NCI-H446 treated with DMSO at 0.1 percent for 48 hours (cell line): ENCODE measurements around the gene IFT88.
"Not testable (repeated sequence)": the region's sequence is repeated elsewhere in the genome, so short reads cannot be mapped to it uniquely, and the experiment has no call there.

Experiments used
- DNase-seq: peaks from one replicate; lab custom pipeline; 2025; lab: John Stamatoyannopoulos, UW

IFT88 gene

GRCh38 chr13:20624213-20624612, 57.3 kb downstream of the IFT88 start:
- no peak for DNase-seq

- no peak for DNase-seq
These were observed 66.8 kb downstream of the IFT88 start for GRCh38 chr13:20633802-20634201.

DNA sequence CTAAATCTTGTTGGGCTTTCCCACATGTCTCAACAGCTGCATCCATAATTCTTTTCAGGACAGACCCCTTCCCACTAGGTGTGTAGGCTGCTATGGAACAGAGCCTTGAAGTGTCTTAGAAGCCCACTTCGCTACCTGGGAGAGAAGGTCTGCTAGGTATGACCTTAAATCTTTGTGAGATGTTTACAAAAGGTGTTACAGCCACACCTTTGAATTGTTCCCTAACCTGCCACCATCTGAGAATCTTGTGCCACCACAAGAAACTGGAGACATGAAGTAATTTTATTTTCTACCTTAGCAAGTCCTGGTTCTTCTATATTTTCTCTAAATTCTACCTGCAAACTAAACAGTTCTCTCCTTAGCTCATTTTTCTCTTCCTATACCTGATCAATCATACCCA, 69.1 kb downstream of the IFT88 start:
- DNase-seq = no peak

DNA sequence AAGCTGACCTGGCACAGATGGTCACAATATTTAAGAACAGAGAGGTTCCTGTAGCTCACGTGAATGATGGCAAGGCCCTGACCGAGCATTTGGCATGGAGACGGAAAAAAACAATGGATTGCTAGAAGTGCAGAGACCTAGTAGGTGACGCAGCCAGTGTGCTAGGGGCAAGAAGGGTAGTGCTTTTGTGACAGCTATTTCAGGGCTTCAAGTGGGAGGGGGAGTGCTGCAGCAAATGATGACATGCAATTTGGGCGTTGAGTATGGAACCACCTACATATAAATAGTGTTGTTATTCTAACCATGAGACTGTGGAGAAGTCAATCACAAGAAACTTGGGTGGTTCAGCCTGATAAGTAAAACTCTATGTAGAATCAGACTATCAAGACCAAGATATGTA, 70.9 kb downstream of the IFT88 start:
- DNase-seq = no peak

GRCh38 chr13:20647758-20648157, 80.8 kb downstream of the IFT88 start:
- DNase-seq = no peak

- no peak for DNase-seq
These were observed 86.0 kb downstream of the IFT88 start for GRCh38 chr13:20652946-20653345.

DNA sequence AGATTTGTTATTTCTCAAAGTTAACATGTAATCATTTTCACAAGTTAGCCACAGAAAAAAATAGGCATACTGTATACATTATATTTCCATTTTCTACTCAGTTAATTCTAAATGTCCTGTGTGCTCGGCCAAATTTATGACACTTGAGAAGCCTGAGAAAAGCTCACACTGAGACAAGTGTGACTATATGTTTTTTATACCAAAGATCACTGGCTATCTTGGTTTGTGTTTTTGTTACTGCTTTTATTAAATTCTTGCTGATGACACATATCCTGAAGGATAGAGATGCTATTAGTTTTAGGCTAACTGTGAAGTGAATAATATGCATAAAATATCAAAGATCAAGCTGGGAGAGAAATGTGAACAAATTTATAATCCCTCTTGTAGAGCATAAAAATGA, 87.2 kb downstream of the IFT88 start:
- DNase-seq = no peak

- DNase-seq = no peak
These were observed 91.6 kb downstream of the IFT88 start for GRCh38 chr13:20658451-20659040.

DNA sequence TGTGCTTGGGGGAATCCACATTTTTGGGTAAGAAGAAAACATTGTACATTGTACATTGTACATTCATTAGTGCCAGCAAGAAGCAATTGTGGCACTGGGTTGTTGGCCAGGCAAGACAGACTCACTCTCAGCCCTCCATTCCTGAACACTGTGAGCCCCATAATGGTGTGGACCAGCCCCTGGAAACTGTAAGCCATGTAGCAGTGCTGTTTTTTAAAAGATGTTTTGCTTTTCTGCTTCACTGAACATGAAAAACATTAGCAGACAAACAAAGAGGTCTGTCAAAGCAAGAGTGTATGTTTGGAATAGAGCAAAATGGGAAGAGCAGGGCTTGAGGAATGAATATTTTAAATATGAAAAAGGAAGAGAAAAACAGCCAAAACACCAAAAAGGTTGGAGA, 97.4 kb downstream of the IFT88 start:
- no peak for DNase-seq

DNA sequence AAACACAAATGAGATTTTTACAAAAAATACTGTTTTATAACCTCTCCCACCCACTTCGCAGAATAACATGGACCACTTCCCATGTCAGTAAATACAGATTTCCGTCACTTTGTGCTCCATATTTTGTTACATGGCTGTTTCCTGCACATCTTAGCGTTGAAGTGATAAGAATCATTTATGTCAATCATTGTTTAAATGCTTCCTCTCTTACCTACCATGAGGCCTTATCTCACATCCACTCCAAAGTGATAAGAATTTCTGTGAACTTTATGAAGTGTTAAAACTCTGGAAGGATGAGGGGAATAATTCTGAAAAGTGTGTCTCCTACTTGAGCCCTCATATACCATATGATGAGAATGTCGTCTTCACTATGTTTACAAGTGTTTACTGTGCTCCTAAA, 100.0 kb downstream of the IFT88 start:
- no peak for DNase-seq

- DNase-seq = no peak
These were observed 101.0 kb downstream of the IFT88 start for GRCh38 chr13:20667857-20668437.

DNA sequence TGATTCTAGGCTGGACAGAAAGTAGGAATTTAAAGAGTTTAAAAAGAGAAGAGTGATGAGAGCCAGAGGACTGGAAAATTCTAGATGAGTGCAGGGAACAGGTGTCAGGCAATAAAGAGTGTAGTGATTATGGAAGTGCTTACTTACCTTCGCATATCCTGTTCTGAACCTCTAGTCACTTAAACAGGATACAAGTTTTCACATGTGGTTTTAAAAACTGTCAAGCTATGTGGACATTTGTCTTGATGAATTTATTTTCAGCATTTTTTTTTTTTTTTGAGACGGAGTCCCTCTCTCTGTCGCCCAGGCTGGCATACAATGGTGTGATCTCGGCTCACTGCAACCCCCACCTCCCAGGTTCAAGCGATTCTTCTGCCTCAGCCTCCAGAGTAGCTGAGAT, 102.2 kb downstream of the IFT88 start:
- DNase-seq = no peak

DNA sequence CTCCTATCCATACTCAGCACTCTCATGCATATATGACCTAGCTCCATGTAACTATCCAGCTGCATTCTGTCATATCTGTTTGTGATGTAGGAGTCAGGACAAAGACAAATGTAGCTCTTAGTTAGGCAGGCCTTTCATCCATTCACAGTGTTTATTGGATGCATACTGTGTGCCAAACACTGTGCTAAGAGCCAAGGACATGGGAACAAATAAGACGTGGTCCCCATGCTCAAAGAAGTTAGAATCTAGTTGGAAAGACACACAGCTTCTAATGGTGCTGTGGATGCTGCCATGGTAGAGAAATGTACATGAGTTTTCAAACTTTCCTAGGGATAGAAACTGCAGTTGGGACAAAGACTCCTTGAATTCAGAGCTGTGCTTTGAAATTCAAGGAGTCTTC, 104.8 kb downstream of the IFT88 start:
- DNase-seq = no peak

DNA sequence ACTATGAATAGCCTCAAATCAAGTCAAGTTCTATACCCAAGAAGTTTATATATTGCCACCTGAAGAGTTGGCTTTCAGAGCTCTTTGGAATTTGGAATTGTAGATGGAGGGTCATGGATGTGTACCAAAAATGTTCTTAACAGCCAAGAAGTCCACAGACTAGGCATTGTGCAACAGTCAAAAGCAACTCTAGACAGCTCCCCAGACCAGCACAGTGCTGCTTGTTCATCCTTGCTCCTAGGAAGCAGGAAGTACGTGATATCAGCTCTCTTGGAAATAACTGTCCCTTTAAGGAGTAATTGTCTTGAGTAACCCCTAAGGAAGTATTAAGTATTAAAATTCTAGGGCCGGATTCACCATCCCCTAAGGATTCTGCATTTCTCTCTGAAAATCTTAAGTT, 105.8 kb downstream of the IFT88 start:
- DNase-seq = no peak

DNA sequence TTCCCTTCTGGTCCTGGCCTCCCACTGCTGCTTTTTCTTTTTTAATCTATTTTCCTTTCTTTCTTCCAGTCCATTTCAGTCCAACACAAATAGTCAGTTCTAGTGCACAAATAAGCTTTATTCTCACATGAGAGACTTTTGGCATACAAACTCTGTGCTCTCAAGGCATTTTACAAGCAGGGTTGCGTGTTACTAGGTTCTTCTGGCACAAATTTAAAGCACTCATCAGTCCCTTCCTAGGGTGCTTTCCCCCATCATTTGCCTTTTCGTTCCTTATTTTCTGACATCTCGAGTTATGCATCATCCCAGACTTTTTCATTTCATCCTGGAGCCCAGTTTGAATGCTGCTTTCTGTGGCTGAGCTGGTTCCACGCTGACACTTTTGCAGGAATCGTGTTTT, 106.8 kb downstream of the IFT88 start:
- no peak for DNase-seq

- DNase-seq = no peak
These were observed 109.3 kb downstream of the IFT88 start for GRCh38 chr13:20676213-20676612.

- DNase-seq = not testable (repeated sequence)
These were observed 111.6 kb downstream of the IFT88 start for GRCh38 chr13:20678606-20679005.

DNA sequence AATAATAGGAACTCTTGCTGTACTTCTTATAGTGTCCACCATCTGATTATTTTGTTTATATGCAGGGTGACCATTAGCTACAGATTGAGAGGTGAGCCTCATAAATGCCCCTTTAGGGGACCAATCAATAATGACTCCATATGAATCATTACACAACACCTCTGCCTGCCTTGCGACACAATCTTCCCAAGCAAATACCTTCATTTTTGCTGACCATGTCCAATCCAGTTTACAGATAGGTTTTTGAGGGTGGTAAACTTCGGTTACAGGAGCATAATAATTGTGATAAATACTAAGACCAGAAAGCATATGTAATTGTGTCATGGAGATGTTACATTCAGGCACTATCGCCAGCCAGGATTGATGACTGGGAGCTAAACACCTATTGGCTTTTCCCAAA, 112.9 kb downstream of the IFT88 start:
- DNase-seq = no peak

DNA sequence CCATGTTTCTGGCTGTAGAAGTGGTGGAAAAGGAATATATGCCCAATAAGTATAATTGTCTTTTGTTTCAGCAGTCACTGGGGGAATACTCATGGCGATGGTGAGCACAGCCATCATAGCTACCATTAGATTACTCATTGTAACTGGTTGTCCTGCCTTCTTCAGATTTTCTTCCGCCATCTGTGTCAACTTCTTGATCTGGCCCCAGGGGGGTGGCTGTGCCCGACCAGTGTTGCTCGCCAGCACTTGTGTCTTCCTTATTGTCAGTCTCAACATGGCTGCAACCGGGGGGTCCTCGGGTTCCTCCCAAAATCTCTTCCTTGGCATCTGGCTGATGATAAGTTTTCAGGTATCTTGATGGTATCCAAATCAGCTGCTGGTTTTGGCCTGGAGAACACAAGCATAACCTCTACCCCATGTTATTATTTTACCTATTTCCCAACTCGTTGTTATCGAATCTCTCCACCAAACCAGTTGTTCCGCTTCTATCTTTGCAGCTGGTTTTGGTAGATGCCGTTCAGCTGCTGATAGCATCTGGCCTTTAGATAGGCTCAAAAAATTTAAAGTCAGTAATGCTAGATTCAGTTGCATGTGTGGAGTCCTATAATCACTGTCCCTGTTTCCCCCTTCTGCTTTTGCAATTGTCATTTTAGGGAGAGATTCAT, 113.6 kb downstream of the IFT88 start:
- DNase-seq = no peak

DNA sequence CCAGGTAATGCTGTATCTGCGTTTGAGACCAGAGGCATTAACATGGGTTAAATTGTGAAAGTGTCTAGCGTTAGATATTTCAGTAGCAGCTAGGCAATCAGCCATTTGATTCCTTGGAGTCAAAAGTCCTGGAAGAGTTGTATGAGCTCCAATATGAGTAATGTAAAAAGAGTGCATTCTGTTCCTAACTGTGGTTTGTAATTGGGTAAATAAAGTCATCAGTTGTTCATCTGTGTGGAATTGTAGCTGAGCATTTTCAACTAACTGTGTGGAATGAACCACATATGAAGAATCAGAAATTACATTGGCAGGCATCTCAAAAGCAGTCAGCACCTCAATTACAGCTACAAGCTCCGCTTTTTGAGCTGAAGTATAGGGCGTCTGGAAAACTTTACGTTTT, 114.5 kb downstream of the IFT88 start:
- not testable (repeated sequence) for DNase-seq

GRCh38 chr13:20682061-20682460, 115.1 kb downstream of the IFT88 start:
- no peak for DNase-seq

DNA sequence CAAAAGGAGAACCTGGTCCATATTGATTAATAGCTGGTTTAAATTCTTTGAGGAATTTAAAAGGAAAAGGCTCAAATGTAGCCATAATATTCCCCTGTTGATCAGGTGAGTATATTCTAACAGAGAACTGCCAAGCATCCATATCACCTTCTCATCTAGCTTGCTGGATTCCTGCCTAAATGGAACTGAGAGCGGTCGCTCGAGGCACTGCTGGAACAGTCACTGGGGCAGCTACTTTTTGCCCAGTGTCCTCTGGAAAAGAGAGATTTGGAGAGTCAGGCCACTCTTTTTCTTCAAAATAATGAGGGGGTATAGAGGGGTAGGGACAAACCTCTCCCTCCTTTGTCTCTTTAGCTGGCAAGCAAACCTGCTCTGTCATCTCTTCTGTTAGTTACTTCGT, 117.1 kb downstream of the IFT88 start:
- DNase-seq = no peak

DNA sequence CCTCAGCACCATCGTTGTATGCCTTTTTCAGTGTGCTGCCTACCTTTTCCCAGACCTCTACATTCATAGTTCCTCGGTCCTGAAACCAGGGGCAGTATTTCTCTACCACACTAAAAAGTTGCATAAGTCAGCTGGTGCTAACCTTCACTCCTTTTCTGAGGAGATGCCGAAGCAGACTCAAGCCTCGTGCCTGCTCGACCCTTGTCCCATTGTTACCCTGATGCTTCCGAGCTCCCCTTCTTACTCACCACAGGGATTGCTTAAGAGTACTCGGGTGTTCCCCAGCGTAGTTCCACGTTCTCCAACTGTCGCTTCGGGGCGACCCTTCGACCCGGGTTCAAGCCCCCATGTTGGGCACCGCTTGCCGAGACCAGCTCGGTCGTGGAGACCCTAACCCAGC, 117.6 kb downstream of the IFT88 start:
- no peak for DNase-seq

DNA sequence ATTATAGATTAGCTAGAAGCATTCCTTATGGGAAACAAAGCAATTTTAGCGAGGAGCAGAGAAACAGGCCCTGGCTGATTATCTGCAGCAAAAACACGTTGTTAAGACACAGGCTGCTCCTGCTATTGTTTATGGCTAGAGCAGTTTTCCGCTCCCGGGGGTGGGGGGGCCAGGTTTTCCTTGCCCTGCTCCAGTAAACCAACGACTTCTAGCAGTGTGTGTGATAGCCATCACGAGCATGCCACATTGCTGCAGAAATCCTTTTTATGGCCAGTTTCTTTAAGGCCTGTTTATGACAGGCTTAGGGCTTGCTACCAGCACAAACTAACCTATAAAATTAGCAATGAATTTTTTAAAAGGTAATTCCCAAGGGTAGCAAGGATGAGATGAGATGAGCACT, 118.1 kb downstream of the IFT88 start:
- DNase-seq = no peak
